Esophagus squamous epithelium (tissue), 5 donors: ENCODE data around the gene KLF15. TPM values are rescaled to one million over a fixed set of nuclear protein-coding genes. Genes with fewer than 3 reads are reported as not detected.
"Not testable (repeated sequence)": the region's sequence is repeated elsewhere in the genome, so short reads cannot be mapped to it uniquely, and the experiment has no call there.

Experiments used
- DNase-seq: peaks from one replicate; lab custom pipeline; 2025; lab: John Stamatoyannopoulos, UW
- H3K27ac ChIP-seq, 4 donors: fragments of 200-600 bp; sonication (generic); one replicate each; pipeline ENCODE4 v1.5.1; 2016 to 2019; ENCODE audit warnings: mild to moderate bottlenecking in 1 of 4
- H3K27me3 ChIP-seq, 4 donors: fragments of 200-600 bp; sonication (generic); 1 replicate in 3 of 4; 2 replicates in 1 of 4; pipeline versions ENCODE4 v1.5.1 to v1.6.0; 2017 to 2021; ENCODE audit warnings: antibody characterized with exemption in 1 of 4
- H3K36me3 ChIP-seq, 3 donors: fragments of 200-600 bp; sonication (generic); one replicate each; pipeline ENCODE4 v1.5.1; 2016 to 2019
- H3K4me1 ChIP-seq, 3 donors: fragments of 200-600 bp; sonication (generic); one replicate each; pipeline ENCODE4 v1.5.1; 2017 to 2019
- H3K4me3 ChIP-seq, 4 donors: fragments of 200-600 bp; sonication (generic); 1 replicate in 3 of 4; 2 replicates in 1 of 4; pipeline ENCODE4 v1.5.1; 2016 to 2019; ENCODE audit warnings: mild to moderate bottlenecking in 2 of 4, moderate library complexity in 1 of 4
- H3K9me3 ChIP-seq, 3 donors: fragments of 200-600 bp; sonication (generic); one replicate each; pipeline ENCODE4 v1.5.1; 2016 to 2019
- CTCF ChIP-seq, 6 experiments: fragments of 450-650 bp in 4 of 6; fragments of 200-600 bp in 2 of 6; sonication (generic) in 2 of 6; IDR thresholded peaks; one replicate each; pipeline ENCODE4 v1.5.1; 2016 to 2019; ENCODE audit warnings: antibody characterized with exemption in 6 of 6, mild to moderate bottlenecking in 4 of 6, moderate library complexity in 4 of 6
- POLR2A ChIP-seq, 4 donors: fragments of 450-650 bp; IDR thresholded peaks; one replicate each; pipeline ENCODE4 v1.6.1; 2017; ENCODE audit warnings: antibody characterized with exemption in 4 of 4, mild to moderate bottlenecking in 4 of 4, moderate library complexity in 3 of 4
- WGBS, 2 donors: methylation state at CpG; one replicate each; pipeline ENCODE4 v1.1.5; 2018; 5-methylcytosine and 5-hydroxymethylcytosine counted together
- intact Hi-C: fragments of 100-400 bp; cut with DNase I; formaldehyde crosslinking; loops from one replicate; pipeline ENCODE4 v1.15.0; 2022
- total RNA-seq, 4 donors: library from RNA; depleted of rRNA; stranded (reverse); fragments of >200 nt; gene quantifications; one replicate each; pipeline ENCODE4 v1.1.0, GENCODE V29; 2016
- donor health status: DM: yes; HTN: yes; CAD: no.

KLF15 gene
- total RNA-seq, 4 donors from 2014 or later = 1.8 to 43.1 (median 7.7) TPM

- Histone ChIP-seq H3K27me3 (peaks cover 0 to 7% (median 0%) of the 10 kb centered on the region in 4 donors), H3K27ac (no peak overlapping the region), H3K4me3 (no peak overlapping the region), H3K4me1 (peaks cover 0 to 7% (median 4%) of the 10 kb centered on the region in 3 donors), H3K9me3 (no peaks in the 10 kb centered on the region), H3K36me3 (peaks cover 0 to 4% (median 0%) of the 10 kb centered on the region in 3 donors)
- DNase-seq = no peak
- no peak for TF ChIP-seq POLR2A (IDR thresholded peaks at IDR 0.05)
- TF ChIP-seq CTCF (IDR thresholded peaks at IDR 0.05) = no peak
- intact Hi-C loops = no loop called here
- 34 to 35% methylated on average over 3 to 9 of the region's 15 CpGs for WGBS, 2 donors
Measured at GRCh38 chr3:126338790-126339288, 18.4 kb downstream of the KLF15 start.

- H3K27ac ChIP-seq = no peak overlapping the region
- intact Hi-C loops = no loop called here
- peaks cover 0 to 7% (median 0%) of the 10 kb centered on the region in 4 donors for H3K27me3 ChIP-seq
- TF ChIP-seq POLR2A (IDR thresholded peaks at IDR 0.05) (no peak), CTCF (IDR thresholded peaks at IDR 0.05) (no peak)
- 69 to 74% methylated on average over 8 to 11 of the region's 11 CpGs for WGBS, 2 donors
- no peak overlapping the region for H3K4me3 ChIP-seq
- H3K4me1 ChIP-seq = peaks cover 0 to 4% (median 1%) of the 10 kb centered on the region in 3 donors
- no peaks in the 10 kb centered on the region for H3K9me3 ChIP-seq
- no peak for DNase-seq
- no peaks in the 10 kb centered on the region for H3K36me3 ChIP-seq
Measured at GRCh38 chr3:126337980-126338651, 19.1 kb downstream of the KLF15 start.

- DNase-seq, intact Hi-C loops, H3K27me3 ChIP-seq, H3K27ac ChIP-seq, H3K36me3 ChIP-seq, H3K4me1 ChIP-seq: not testable (repeated sequence)
- Histone ChIP-seq H3K4me3 (peak overlapping the region in 1 of 4 donors; percentile 16), H3K9me3 (peaks cover 0 to 14% (median 7%) of the 10 kb centered on the region in 3 donors)
- peak in 1 of 6 experiments; percentile 28 for TF ChIP-seq CTCF (IDR thresholded peaks at IDR 0.05)
- 41 to 65% methylated on average over 4 to 8 of the region's 15 CpGs for WGBS, 2 donors
Measured at GRCh38 chr3:126331812-126332336, 25.3 kb downstream of the KLF15 start.

- WGBS, 2 donors = 68 to 96% methylated on average over 4 to 5 of the region's 7 CpGs
- no peak for DNase-seq
Measured at GRCh38 chr3:126329927-126330725, 27.1 kb downstream of the KLF15 start.

More at GRCh38 chr3:126329927-126330725, 27.1 kb downstream of the KLF15 start:
- Histone ChIP-seq H3K9me3 (peaks cover 0 to 14% (median 7%) of the 10 kb centered on the region in 3 donors), H3K27me3 (no peaks in the 10 kb centered on the region), H3K4me1 (no peaks in the 10 kb centered on the region), H3K27ac (no peak overlapping the region), H3K36me3 (no peaks in the 10 kb centered on the region), H3K4me3 (no peak overlapping the region)
- no peak for TF ChIP-seq CTCF (IDR thresholded peaks at IDR 0.05)
- TF ChIP-seq POLR2A (IDR thresholded peaks at IDR 0.05) = no peak
- intact Hi-C loops = no loop called here
